ENCODE measurements around the gene SULT4A1.

The SULT4A1 gene

DNA sequence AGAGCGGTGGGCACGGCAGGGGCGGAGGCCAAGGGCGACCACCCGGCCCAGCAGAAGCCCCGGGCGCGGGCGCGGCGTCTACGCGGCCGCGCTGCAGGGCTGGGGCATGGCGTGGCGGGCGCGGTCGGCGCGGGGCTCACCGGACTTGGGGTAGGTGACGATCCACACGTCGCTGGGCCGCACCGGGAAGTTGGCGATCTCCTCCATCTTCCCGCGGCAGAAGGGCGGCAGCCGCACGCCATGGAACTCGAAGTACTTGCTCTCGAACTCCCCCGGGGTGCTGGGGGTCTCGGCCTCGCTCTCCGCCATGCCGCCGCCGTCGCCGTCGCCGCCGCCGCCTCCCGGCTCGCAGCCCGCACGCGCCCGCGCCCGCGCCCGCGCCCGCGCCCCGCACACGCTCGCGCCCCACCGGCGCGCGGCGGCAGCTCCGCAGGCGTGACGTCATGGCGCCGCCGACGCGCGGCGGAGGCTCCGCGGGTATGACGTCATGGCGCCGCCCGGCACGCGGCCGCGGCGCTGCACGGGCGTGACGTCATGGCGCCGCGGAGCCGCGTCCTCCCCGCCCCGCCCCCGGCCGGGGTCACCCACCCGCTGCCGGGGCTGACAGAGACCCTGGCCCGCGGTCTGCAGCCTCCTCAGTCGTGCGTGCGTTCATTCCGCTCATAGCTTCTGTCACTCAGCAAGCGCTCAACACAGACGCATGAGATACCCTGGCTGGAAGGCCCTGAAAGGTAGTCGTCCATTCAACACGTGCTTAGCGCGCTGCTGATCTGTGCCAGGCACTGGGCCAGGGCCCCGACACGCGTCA lies at the start of gene SULT4A1:
Gene SULT4A1 (minus strand): TSS at position 440 of the 808 bp plus-strand sequence. CDS start 131 bp downstream, at position 309.
- DNase-seq (no peak), ATAC-seq (ENCODE audit: insufficient read depth, low read depth) (no peak)
- H3K36me3 ChIP-seq (ENCODE audit: insufficient read depth, low read length), result no peaks in the 10 kb centered on the region
- no peak within 1 kb of the TSS for H3K27ac ChIP-seq (ENCODE audit: low read length)
- 0 out of 2 replicates have a peak, but pooled peaks cover 4% of the 10 kb centered on the region for H4K20me1 ChIP-seq (ENCODE audit: insufficient read depth, low read length)
- TF ChIP-seq, protein P1, sequence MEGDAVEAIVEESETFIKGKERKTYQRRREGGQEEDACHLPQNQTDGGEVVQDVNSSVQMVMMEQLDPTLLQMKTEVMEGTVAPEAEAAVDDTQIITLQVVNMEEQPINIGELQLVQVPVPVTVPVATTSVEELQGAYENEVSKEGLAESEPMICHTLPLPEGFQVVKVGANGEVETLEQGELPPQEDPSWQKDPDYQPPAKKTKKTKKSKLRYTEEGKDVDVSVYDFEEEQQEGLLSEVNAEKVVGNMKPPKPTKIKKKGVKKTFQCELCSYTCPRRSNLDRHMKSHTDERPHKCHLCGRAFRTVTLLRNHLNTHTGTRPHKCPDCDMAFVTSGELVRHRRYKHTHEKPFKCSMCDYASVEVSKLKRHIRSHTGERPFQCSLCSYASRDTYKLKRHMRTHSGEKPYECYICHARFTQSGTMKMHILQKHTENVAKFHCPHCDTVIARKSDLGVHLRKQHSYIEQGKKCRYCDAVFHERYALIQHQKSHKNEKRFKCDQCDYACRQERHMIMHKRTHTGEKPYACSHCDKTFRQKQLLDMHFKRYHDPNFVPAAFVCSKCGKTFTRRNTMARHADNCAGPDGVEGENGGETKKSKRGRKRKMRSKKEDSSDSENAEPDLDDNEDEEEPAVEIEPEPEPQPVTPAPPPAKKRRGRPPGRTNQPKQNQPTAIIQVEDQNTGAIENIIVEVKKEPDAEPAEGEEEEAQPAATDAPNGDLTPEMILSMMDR (IDR thresholded peaks at IDR 0.05; ENCODE audit: borderline replicate concordance, extremely low read depth, low read length, poor library complexity, severe bottlenecking), result no peak
- no peak for TF ChIP-seq EZH2 (IDR thresholded peaks at IDR 0.05; ENCODE audit: borderline replicate concordance, low read depth, low read length, severe bottlenecking)
- no peaks in the 10 kb centered on the region for H3K79me2 ChIP-seq (ENCODE audit: insufficient read depth, low read length)
- no peak within 1 kb of the TSS for H2AFZ ChIP-seq (ENCODE audit: low read depth, low read length)
- H3K9ac ChIP-seq (ENCODE audit: low read depth, low read length), result no peak within 1 kb of the TSS
- no peak within 1 kb of the TSS for H3K4me2 ChIP-seq (ENCODE audit: insufficient read depth, low read length)
- H3K9me3 ChIP-seq (ENCODE audit: insufficient read depth, low read length, severe bottlenecking), result no peaks in the 10 kb centered on the region
- no peaks in the 10 kb centered on the region for H3K4me1 ChIP-seq (ENCODE audit: insufficient read depth, low read length)
- H3K27me3 ChIP-seq (ENCODE audit: insufficient read depth, low read length, poor library complexity), result no peaks in the 10 kb centered on the region
- H3K4me3 ChIP-seq (ENCODE audit: low read depth in 1 of 2, low read length in 2 of 2), result no peak within 1 kb of the TSS

DNA sequence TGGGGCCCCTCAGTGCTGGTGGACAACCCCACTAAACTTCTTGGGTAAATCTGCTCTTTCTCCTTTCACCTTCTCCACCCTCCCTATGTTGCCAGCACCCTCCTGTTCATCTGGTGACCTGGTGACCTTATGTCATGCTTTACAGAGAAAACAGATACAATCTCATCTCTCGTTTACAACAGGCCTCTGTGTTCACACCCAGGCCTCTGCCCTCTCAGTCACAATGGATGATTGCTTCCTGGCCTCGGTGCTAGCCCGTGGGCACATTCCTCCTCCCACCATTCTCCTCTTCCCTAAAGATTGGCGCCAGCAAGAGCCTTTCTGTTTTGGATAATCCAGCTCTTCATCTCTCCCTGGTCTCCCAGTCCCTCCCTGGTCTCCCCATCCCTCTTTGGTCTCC lies 49.0 kb upstream of the SULT4A1 start:
- H3K36me3 ChIP-seq (ENCODE audit: insufficient read depth, low read length), result no peaks in the 10 kb centered on the region
- no peak overlapping the region for H3K4me2 ChIP-seq (ENCODE audit: insufficient read depth, low read length)
- no peak overlapping the region for H3K27ac ChIP-seq (ENCODE audit: low read length)
- TF ChIP-seq EZH2 (IDR thresholded peaks at IDR 0.05; ENCODE audit: borderline replicate concordance, low read depth, low read length, severe bottlenecking), result no peak
- TF ChIP-seq, protein P1 (IDR thresholded peaks at IDR 0.05; ENCODE audit: borderline replicate concordance, extremely low read depth, low read length, poor library complexity, severe bottlenecking), result no peak
- H4K20me1 ChIP-seq (ENCODE audit: insufficient read depth, low read length), result peaks cover 3% of the 10 kb centered on the region; the same call in 1 of the 2 replicates
- no peak for ATAC-seq (ENCODE audit: insufficient read depth, low read depth)
- no peak overlapping the region for H2AFZ ChIP-seq (ENCODE audit: low read depth, low read length)
- no peak overlapping the region for H3K9ac ChIP-seq (ENCODE audit: low read depth, low read length)
- H3K4me1 ChIP-seq (ENCODE audit: insufficient read depth, low read length), result no peaks in the 10 kb centered on the region
- H3K27me3 ChIP-seq (ENCODE audit: insufficient read depth, low read length, poor library complexity), result no peaks in the 10 kb centered on the region
- no peaks in the 10 kb centered on the region for H3K79me2 ChIP-seq (ENCODE audit: insufficient read depth, low read length)
- DNase-seq, result no peak
- H3K9me3 ChIP-seq (ENCODE audit: insufficient read depth, low read length, severe bottlenecking), result no peaks in the 10 kb centered on the region
- H3K4me3 ChIP-seq (ENCODE audit: low read depth in 1 of 2, low read length in 2 of 2), result no peak overlapping the region

DNA sequence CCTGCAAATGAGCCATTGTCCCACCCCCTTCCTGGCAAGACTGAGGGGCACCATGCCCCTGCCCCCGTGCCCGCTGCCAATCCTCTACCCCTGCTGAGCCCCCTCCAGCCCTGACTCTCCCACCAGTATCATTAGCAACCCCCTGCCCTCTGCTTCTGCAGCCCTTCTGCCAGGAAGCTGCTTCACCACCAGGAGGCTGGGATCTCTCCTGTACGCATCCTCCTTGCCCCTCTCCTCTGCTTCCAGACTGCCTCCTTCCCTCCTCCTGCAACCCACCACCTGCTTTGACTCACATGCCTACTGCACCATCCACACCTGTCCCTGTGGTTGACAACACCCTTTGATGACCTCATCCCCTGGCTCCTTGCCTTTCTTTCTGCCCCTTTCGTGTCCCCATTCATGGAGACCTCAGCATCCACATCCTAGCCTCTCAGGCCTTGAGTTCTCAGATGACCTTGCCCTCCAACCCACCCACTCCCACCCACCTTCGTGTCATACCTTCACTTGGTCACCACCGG lies 47.9 kb upstream of the SULT4A1 start:
- Histone ChIP-seq H3K4me1 (ENCODE audit: insufficient read depth, low read length) (no peaks in the 10 kb centered on the region), H3K27me3 (ENCODE audit: insufficient read depth, low read length, poor library complexity) (no peaks in the 10 kb centered on the region), H3K79me2 (ENCODE audit: insufficient read depth, low read length) (no peaks in the 10 kb centered on the region), H3K27ac (ENCODE audit: low read length) (no peak overlapping the region), H3K9ac (ENCODE audit: low read depth, low read length) (no peak overlapping the region), H3K4me3 (ENCODE audit: low read depth in 1 of 2, low read length in 2 of 2) (no peak overlapping the region), H3K4me2 (ENCODE audit: insufficient read depth, low read length) (no peak overlapping the region), H3K36me3 (ENCODE audit: insufficient read depth, low read length) (no peaks in the 10 kb centered on the region), H4K20me1 (ENCODE audit: insufficient read depth, low read length) (peaks cover 3% of the 10 kb centered on the region), H3K9me3 (ENCODE audit: insufficient read depth, low read length, severe bottlenecking) (no peaks in the 10 kb centered on the region), H2AFZ (ENCODE audit: low read depth, low read length) (no peak overlapping the region)
- ATAC-seq (ENCODE audit: insufficient read depth, low read depth), result no peak
- TF ChIP-seq, protein P1 (IDR thresholded peaks at IDR 0.05; ENCODE audit: borderline replicate concordance, extremely low read depth, low read length, poor library complexity, severe bottlenecking), result no peak
- TF ChIP-seq EZH2 (IDR thresholded peaks at IDR 0.05; ENCODE audit: borderline replicate concordance, low read depth, low read length, severe bottlenecking), result no peak
- DNase-seq, result no peak

Data from DND-41 (cell line).